ENCODE data around the gene KPNA5. TPM values are rescaled to one million over a fixed set of nuclear protein-coding genes. Genes with fewer than 3 reads are reported as not detected.

The KPNA5 gene
- total and polyA plus RNA-seq, 10 donors = 3.0 to 29.6 (median 17.2) TPM

DNA sequence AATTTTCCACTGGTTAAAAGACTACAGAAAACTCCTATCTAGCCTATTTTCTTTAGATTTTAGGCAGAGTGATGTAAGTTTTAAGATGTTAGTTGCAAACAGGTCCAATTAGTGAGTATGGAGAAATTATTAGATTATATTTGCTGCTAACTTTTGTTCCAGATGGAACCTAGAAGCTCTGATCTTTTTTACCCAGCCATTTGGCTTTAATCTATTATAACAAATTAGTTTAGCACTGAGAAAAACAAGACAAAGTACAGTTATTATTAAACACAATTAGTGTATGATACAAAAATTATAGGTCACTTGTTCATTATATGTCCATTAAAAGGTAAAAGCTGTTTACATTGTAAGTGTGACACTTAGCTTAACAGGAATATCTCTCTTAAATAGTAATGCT is 82.0 kb downstream of the KPNA5 start:
- intact Hi-C loops (cut with DNase I; ENCODE audit: low total_unique reads) = no loop called here
- TF ChIP-seq POLR2AphosphoS5 (IDR thresholded peaks at IDR 0.05) = no peak
- TF ChIP-seq POLR2A (IDR thresholded peaks at IDR 0.05) = no peak
- TF ChIP-seq, protein P1, sequence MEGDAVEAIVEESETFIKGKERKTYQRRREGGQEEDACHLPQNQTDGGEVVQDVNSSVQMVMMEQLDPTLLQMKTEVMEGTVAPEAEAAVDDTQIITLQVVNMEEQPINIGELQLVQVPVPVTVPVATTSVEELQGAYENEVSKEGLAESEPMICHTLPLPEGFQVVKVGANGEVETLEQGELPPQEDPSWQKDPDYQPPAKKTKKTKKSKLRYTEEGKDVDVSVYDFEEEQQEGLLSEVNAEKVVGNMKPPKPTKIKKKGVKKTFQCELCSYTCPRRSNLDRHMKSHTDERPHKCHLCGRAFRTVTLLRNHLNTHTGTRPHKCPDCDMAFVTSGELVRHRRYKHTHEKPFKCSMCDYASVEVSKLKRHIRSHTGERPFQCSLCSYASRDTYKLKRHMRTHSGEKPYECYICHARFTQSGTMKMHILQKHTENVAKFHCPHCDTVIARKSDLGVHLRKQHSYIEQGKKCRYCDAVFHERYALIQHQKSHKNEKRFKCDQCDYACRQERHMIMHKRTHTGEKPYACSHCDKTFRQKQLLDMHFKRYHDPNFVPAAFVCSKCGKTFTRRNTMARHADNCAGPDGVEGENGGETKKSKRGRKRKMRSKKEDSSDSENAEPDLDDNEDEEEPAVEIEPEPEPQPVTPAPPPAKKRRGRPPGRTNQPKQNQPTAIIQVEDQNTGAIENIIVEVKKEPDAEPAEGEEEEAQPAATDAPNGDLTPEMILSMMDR (IDR thresholded peaks at IDR 0.05 in 8 of 11, conservative IDR thresholded peaks at IDR 0.05 in 3 of 11) = no peak
- DNase-seq = no peak
- Histone ChIP-seq H3K9me3 (no peaks in the 10 kb centered on the region), H3K36me3 (no peaks in the 10 kb centered on the region), H3K27ac (no peak overlapping the region), H3K27me3 (replicated peaks in 1 of 7) (peaks cover 0 to 66% (median 34%) of the 10 kb centered on the region in 7 donors), H3K4me1 (peaks cover 11 to 18% (median 15%) of the 10 kb centered on the region in 6 donors), H3K4me3 (no peak overlapping the region)

DNA sequence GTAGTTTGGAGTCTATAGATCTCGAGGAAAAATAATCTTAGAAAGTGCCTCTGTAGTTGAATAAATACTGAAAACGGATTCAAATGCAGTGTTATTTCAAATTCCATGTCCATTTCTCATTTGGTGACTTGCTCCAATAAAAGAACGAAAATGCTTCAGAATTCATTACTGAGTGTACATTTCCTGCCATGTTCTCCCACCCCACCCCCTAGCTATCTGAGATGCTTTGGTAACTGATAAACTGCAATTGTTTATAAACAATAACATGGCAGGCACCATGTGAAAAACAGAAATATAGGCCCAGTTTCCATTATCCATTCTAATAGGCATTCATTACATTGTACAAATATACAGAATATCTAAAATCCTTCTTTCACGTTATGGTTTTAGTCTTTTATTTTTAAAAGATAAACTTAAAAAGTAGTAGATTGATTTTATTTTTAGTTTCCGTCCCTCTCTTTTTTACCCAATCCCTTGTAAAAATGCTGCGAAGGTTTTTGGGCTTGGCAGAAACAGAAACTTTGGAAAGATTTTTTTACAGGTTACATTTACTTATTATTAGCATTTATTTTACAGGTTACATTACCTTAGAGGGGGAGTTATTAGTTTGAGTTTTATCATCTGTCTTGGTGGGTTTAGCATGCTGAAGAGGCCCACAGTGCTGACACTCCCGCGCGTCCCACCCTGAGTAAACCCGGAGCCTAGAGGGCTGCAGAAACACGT is 83.1 kb downstream of the KPNA5 start:
- Histone ChIP-seq H3K9me3 (no peaks in the 10 kb centered on the region), H3K36me3 (no peaks in the 10 kb centered on the region), H3K27me3 (replicated peaks in 1 of 7) (peaks cover 0 to 71% (median 34%) of the 10 kb centered on the region in 7 donors), H3K4me3 (peak overlapping the region in 1 of 8 donors; percentile 44), H3K27ac (no peak overlapping the region), H3K4me1 (peaks cover 11 to 18% (median 15%) of the 10 kb centered on the region in 6 donors)
- 84 to 93% (median 90%) methylated on average over 11 of the region's 11 CpGs for WGBS, 5 donors
- DNase-seq = no peak
- TF ChIP-seq POLR2A (IDR thresholded peaks at IDR 0.05) (no peak), POLR2AphosphoS5 (IDR thresholded peaks at IDR 0.05) (no peak)
- intact Hi-C loops (cut with DNase I; ENCODE audit: low total_unique reads) = no loop called here

- H3K4me3 ChIP-seq = peak overlapping the region in 7 of 8 donors; percentile 35 to 68 (median 42)
- H3K9me3 ChIP-seq = no peaks in the 10 kb centered on the region
- peaks cover 0 to 71% (median 34%) of the 10 kb centered on the region in 7 donors for H3K27me3 ChIP-seq (replicated peaks in 1 of 7)
- intact Hi-C loops (cut with DNase I; ENCODE audit: low total_unique reads) = no loop called here
- peaks cover 11 to 18% (median 15%) of the 10 kb centered on the region in 6 donors for H3K4me1 ChIP-seq
- no peak for DNase-seq
- H3K36me3 ChIP-seq = no peaks in the 10 kb centered on the region
- no peak overlapping the region for H3K27ac ChIP-seq
- TF ChIP-seq, protein P1 (IDR thresholded peaks at IDR 0.05 in 8 of 11, conservative IDR thresholded peaks at IDR 0.05 in 3 of 11) = no peak
- TF ChIP-seq POLR2A (IDR thresholded peaks at IDR 0.05) (no peak), POLR2AphosphoS5 (IDR thresholded peaks at IDR 0.05) (no peak)
- 27 to 63% (median 40%) methylated on average over 7 to 19 of the region's 19 CpGs for WGBS, 5 donors
Observed at GRCh38 chr6:116764629-116764960, 83.6 kb downstream of the KPNA5 start.

- WGBS, 5 donors = 1 to 4% (median 3%) methylated on average over 29 to 89 of the region's 89 CpGs
- peaks cover 11 to 18% (median 15%) of the 10 kb centered on the region in 6 donors for H3K4me1 ChIP-seq
- no peaks in the 10 kb centered on the region for H3K36me3 ChIP-seq
- DNase-seq = no peak
- peaks cover 0 to 71% (median 34%) of the 10 kb centered on the region in 7 donors for H3K27me3 ChIP-seq (replicated peaks in 1 of 7)
- no peak within 1 kb of the TSS for H3K27ac ChIP-seq
- H3K9me3 ChIP-seq = no peaks in the 10 kb centered on the region
- TF ChIP-seq POLR2AphosphoS5 (IDR thresholded peaks at IDR 0.05) (no peak), POLR2A (IDR thresholded peaks at IDR 0.05) (no peak)
- intact Hi-C loops (cut with DNase I; ENCODE audit: low total_unique reads) = no loop called here
- H3K4me3 ChIP-seq = peak within 1 kb of the TSS; percentile 26 to 68 (median 42)
Observed at GRCh38 chr6:116764961-116765841, 84.2 kb downstream of the KPNA5 start, which contains the start of gene FAM162B. Gene FAM162B, minus strand, starts transcription at chr6:116765719. Its CDS starts 143 bp downstream, at chr6:116765576.
